DOHH2 (cell line): ENCODE measurements around the gene CPZ.

Source experiments
- H3F3A ChIP-seq: fragments of 200-600 bp; sonication (generic), shearing (Covaris generic); 2 replicates; pipeline ENCODE4 v1.6.0; 2016; ENCODE audit warnings: antibody characterized with exemption, mild to moderate bottlenecking; ENCODE audit not compliant: control insufficient read depth, insufficient read depth
- H3K27ac ChIP-seq: fragments of 200-600 bp; sonication (generic); 2 replicates; pipeline ENCODE4 v1.5.1; 2014; ENCODE audit warnings: low read depth, mild to moderate bottlenecking, low read length, moderate library complexity
- H3K27me3 ChIP-seq: fragments of 200-600 bp; sonication (generic); 2 replicates; pipeline ENCODE4 v1.6.1; 2014; ENCODE audit warnings: mild to moderate bottlenecking, low read length, mixed read lengths; ENCODE audit not compliant: control insufficient read depth
- H3K36me3 ChIP-seq: fragments of 200-600 bp; sonication (generic); 2 replicates; pipeline ENCODE4 v1.6.1; 2014; ENCODE audit warnings: mild to moderate bottlenecking, low read length, moderate library complexity, mixed read lengths; ENCODE audit not compliant: control insufficient read depth
- H3K4me1 ChIP-seq: fragments of 200-600 bp; sonication (generic); 2 replicates; pipeline ENCODE4 v1.6.1; 2014; ENCODE audit warnings: mild to moderate bottlenecking, low read length, mixed read lengths; ENCODE audit not compliant: control insufficient read depth
- H3K4me2 ChIP-seq: fragments of 200-600 bp; sonication (generic); 2 replicates; pipeline ENCODE4 v1.6.0; 2014; ENCODE audit warnings: mild to moderate bottlenecking, low read length, moderate library complexity
- H3K4me3 ChIP-seq: fragments of 200-600 bp; sonication (generic); 2 replicates; pipeline ENCODE4 v1.5.1; 2014; ENCODE audit warnings: mild to moderate bottlenecking, low read length, mixed read lengths
- H3K79me2 ChIP-seq: fragments of 200-600 bp; sonication (generic); 2 replicates; pipeline ENCODE4 v1.6.1; 2014; ENCODE audit warnings: mild to moderate bottlenecking, low read length, mixed read lengths; ENCODE audit not compliant: control insufficient read depth
- H3K9me2 ChIP-seq: fragments of 200-600 bp; sonication (generic); replicated peaks from 2 replicates; pipeline ENCODE4 v1.6.1; 2014; ENCODE audit warnings: mild to moderate bottlenecking, low read length, mixed read lengths; ENCODE audit not compliant: control insufficient read depth
- H3K9me3 ChIP-seq: fragments of 200-600 bp; sonication (generic); 2 replicates; pipeline ENCODE4 v1.6.1; 2014; ENCODE audit warnings: antibody characterized with exemption, low read length, mixed read lengths; ENCODE audit not compliant: control insufficient read depth, insufficient read depth
- H4K20me1 ChIP-seq: fragments of 200-600 bp; sonication (generic); 2 replicates; pipeline ENCODE4 v1.6.0; 2014; ENCODE audit warnings: low read depth, mild to moderate bottlenecking, antibody characterized with exemption, low read length, moderate library complexity; ENCODE audit not compliant: control insufficient read depth, insufficient read depth
- EZH2phosphoT487 ChIP-seq: fragments of 200-600 bp; sonication (generic); IDR thresholded peaks from 2 replicates; pipeline ENCODE4 v1.6.1; 2017; ENCODE audit warnings: borderline replicate concordance, mild to moderate bottlenecking, antibody characterized with exemption, low read length, moderate library complexity, mixed read lengths
- TF ChIP-seq, protein P1 (sequence below): fragments of 200-600 bp; sonication (generic); IDR thresholded peaks from one replicate; pipeline ENCODE4 v1.5.1; 2014; ENCODE audit warnings: antibody characterized with exemption, mild to moderate bottlenecking, low read depth, low read length; ENCODE audit not compliant: poor library complexity, severe bottlenecking

Gene CPZ

GRCh38 chr4:8603931-8604330 lies 11.4 kb downstream of the CPZ start:
- no peaks in the 10 kb centered on the region for H3K4me1 ChIP-seq
- no peak overlapping the region for H3K4me2 ChIP-seq
- TF ChIP-seq EZH2phosphoT487 = no peak
- TF ChIP-seq, protein P1, sequence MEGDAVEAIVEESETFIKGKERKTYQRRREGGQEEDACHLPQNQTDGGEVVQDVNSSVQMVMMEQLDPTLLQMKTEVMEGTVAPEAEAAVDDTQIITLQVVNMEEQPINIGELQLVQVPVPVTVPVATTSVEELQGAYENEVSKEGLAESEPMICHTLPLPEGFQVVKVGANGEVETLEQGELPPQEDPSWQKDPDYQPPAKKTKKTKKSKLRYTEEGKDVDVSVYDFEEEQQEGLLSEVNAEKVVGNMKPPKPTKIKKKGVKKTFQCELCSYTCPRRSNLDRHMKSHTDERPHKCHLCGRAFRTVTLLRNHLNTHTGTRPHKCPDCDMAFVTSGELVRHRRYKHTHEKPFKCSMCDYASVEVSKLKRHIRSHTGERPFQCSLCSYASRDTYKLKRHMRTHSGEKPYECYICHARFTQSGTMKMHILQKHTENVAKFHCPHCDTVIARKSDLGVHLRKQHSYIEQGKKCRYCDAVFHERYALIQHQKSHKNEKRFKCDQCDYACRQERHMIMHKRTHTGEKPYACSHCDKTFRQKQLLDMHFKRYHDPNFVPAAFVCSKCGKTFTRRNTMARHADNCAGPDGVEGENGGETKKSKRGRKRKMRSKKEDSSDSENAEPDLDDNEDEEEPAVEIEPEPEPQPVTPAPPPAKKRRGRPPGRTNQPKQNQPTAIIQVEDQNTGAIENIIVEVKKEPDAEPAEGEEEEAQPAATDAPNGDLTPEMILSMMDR = no peak
- H3K9me2 ChIP-seq = no peaks in the 10 kb centered on the region
- H4K20me1 ChIP-seq = no peaks in the 10 kb centered on the region
- H3F3A ChIP-seq = no peaks in the 10 kb centered on the region
- H3K9me3 ChIP-seq = no peaks in the 10 kb centered on the region
- no peaks in the 10 kb centered on the region for H3K27me3 ChIP-seq
- H3K4me3 ChIP-seq = no peak overlapping the region
- no peaks in the 10 kb centered on the region for H3K79me2 ChIP-seq
- H3K27ac ChIP-seq = no peak overlapping the region
- H3K36me3 ChIP-seq = no peaks in the 10 kb centered on the region

GRCh38 chr4:8605289-8605688 lies 12.7 kb downstream of the CPZ start:
- no peaks in the 10 kb centered on the region for H4K20me1 ChIP-seq
- H3K4me1 ChIP-seq = no peaks in the 10 kb centered on the region
- H3K27ac ChIP-seq = no peak overlapping the region
- no peaks in the 10 kb centered on the region for H3F3A ChIP-seq
- TF ChIP-seq, protein P1 = no peak
- no peak for TF ChIP-seq EZH2phosphoT487
- no peak overlapping the region for H3K4me3 ChIP-seq
- no peaks in the 10 kb centered on the region for H3K36me3 ChIP-seq
- H3K9me2 ChIP-seq = no peaks in the 10 kb centered on the region
- no peaks in the 10 kb centered on the region for H3K9me3 ChIP-seq
- no peaks in the 10 kb centered on the region for H3K79me2 ChIP-seq
- no peaks in the 10 kb centered on the region for H3K27me3 ChIP-seq
- no peak overlapping the region for H3K4me2 ChIP-seq

GRCh38 chr4:8606476-8606875 lies 13.9 kb downstream of the CPZ start:
- H3F3A ChIP-seq = no peaks in the 10 kb centered on the region

More at GRCh38 chr4:8606476-8606875, 13.9 kb downstream of the CPZ start:
- Histone ChIP-seq H3K9me2 (no peaks in the 10 kb centered on the region), H3K36me3 (no peaks in the 10 kb centered on the region), H3K4me1 (no peaks in the 10 kb centered on the region), H3K9me3 (no peaks in the 10 kb centered on the region), H3K4me2 (no peak overlapping the region), H3K27ac (no peak overlapping the region), H3K79me2 (no peaks in the 10 kb centered on the region), H3K4me3 (no peak overlapping the region), H4K20me1 (no peaks in the 10 kb centered on the region), H3K27me3 (no peaks in the 10 kb centered on the region)
- no peak for TF ChIP-seq EZH2phosphoT487
- TF ChIP-seq, protein P1 = no peak
